ENCODE results near the gene UCP3. TPM values are rescaled to one million over a fixed set of nuclear protein-coding genes. Genes with fewer than 3 reads are reported as not detected.

Gene UCP3
- total RNA-seq, 1 donor from 2014 or later: 2.0 TPM

- H3K79me2 ChIP-seq (ENCODE audit: insufficient read depth, low read length): no peaks in the 10 kb centered on the region
- Mint-ChIP-seq H3K9me3 (ENCODE audit: unreplicated experiment) (no peaks in the 10 kb centered on the region), H3K4me3 (ENCODE audit: unreplicated experiment) (no peak overlapping the region), H3K27ac (ENCODE audit: unreplicated experiment) (no peak overlapping the region), H3K27me3 (ENCODE audit: low read depth, unreplicated experiment) (peaks cover 9% of the 10 kb centered on the region), H3K36me3 (ENCODE audit: low read depth, unreplicated experiment) (no peaks in the 10 kb centered on the region), H3K4me1 (ENCODE audit: low read depth, unreplicated experiment) (no peaks in the 10 kb centered on the region)
- no peaks in the 10 kb centered on the region for H4K20me1 ChIP-seq (ENCODE audit: insufficient read depth, low read length)
- H3K36me3 ChIP-seq (ENCODE audit: insufficient read depth, low read length): no peaks in the 10 kb centered on the region
- DNase-seq (ENCODE audit: low read depth) (no peak), FAIRE-seq (no peak)
- H3K9me3 ChIP-seq (ENCODE audit: insufficient read depth, low read depth, low read length): no peaks in the 10 kb centered on the region
- no peak for TF ChIP-seq CTCF (IDR thresholded peaks at IDR 0.05; ENCODE audit: insufficient read depth, low read depth, low read length)
- no peak for TF ChIP-seq EZH2 (IDR thresholded peaks at IDR 0.05; ENCODE audit: insufficient read depth, low read length)
- H3K27me3 ChIP-seq (ENCODE audit: insufficient read depth, low read length): no peaks in the 10 kb centered on the region
- H3K4me2 ChIP-seq (ENCODE audit: low read length): no peak overlapping the region
- no peak overlapping the region for H2AFZ ChIP-seq (ENCODE audit: low read depth, low read length)
- H3K9ac ChIP-seq (ENCODE audit: low read length): no peak overlapping the region
- H3K27ac ChIP-seq (ENCODE audit: low read depth, low read length): no peak overlapping the region
- H3K4me3 ChIP-seq (ENCODE audit: insufficient read depth, low read depth, low read length): no peak overlapping the region
- no peaks in the 10 kb centered on the region for H3K4me1 ChIP-seq (ENCODE audit: insufficient read depth, low read length)
Measured at GRCh38 chr11:73991471-73992006, 17.3 kb downstream of the UCP3 start.

GRCh38 chr11:73990730-73991129 lies 18.2 kb downstream of the UCP3 start:
- Mint-ChIP-seq H3K27ac (ENCODE audit: unreplicated experiment) (no peak overlapping the region), H3K36me3 (ENCODE audit: low read depth, unreplicated experiment) (no peaks in the 10 kb centered on the region), H3K4me1 (ENCODE audit: low read depth, unreplicated experiment) (no peaks in the 10 kb centered on the region), H3K27me3 (ENCODE audit: low read depth, unreplicated experiment) (peaks cover 9% of the 10 kb centered on the region), H3K4me3 (ENCODE audit: unreplicated experiment) (no peak overlapping the region), H3K9me3 (ENCODE audit: unreplicated experiment) (no peaks in the 10 kb centered on the region)
- Histone ChIP-seq H4K20me1 (ENCODE audit: insufficient read depth, low read length) (no peaks in the 10 kb centered on the region), H3K27ac (ENCODE audit: low read depth, low read length) (no peak overlapping the region), H3K9ac (ENCODE audit: low read length) (no peak overlapping the region), H2AFZ (ENCODE audit: low read depth, low read length) (no peak overlapping the region), H3K9me3 (ENCODE audit: insufficient read depth, low read depth, low read length) (no peaks in the 10 kb centered on the region), H3K27me3 (ENCODE audit: insufficient read depth, low read length) (no peaks in the 10 kb centered on the region), H3K79me2 (ENCODE audit: insufficient read depth, low read length) (no peaks in the 10 kb centered on the region), H3K4me1 (ENCODE audit: insufficient read depth, low read length) (no peaks in the 10 kb centered on the region), H3K4me3 (ENCODE audit: insufficient read depth, low read depth, low read length) (no peak overlapping the region), H3K4me2 (ENCODE audit: low read length) (no peak overlapping the region), H3K36me3 (ENCODE audit: insufficient read depth, low read length) (no peaks in the 10 kb centered on the region)
- TF ChIP-seq EZH2 (IDR thresholded peaks at IDR 0.05; ENCODE audit: insufficient read depth, low read length) (no peak), CTCF (IDR thresholded peaks at IDR 0.05; ENCODE audit: insufficient read depth, low read depth, low read length) (no peak)
- DNase-seq (ENCODE audit: low read depth): no peak
- FAIRE-seq: no peak

- no peak overlapping the region for H3K9ac ChIP-seq (ENCODE audit: low read length)
Measured at GRCh38 chr11:73989156-73989555, 19.7 kb downstream of the UCP3 start.

More at GRCh38 chr11:73989156-73989555, 19.7 kb downstream of the UCP3 start:
- H3K4me3 Mint-ChIP-seq (ENCODE audit: unreplicated experiment): no peak overlapping the region
- no peaks in the 10 kb centered on the region for H3K4me1 ChIP-seq (ENCODE audit: insufficient read depth, low read length)
- no peak overlapping the region for H3K4me2 ChIP-seq (ENCODE audit: low read length)
- H3K4me3 ChIP-seq (ENCODE audit: insufficient read depth, low read depth, low read length): no peak overlapping the region
- H3K27me3 ChIP-seq (ENCODE audit: insufficient read depth, low read length): no peaks in the 10 kb centered on the region
- H3K27ac Mint-ChIP-seq (ENCODE audit: unreplicated experiment): no peak overlapping the region
- no peak for DNase-seq (ENCODE audit: low read depth)
- H3K9me3 ChIP-seq (ENCODE audit: insufficient read depth, low read depth, low read length): no peaks in the 10 kb centered on the region
- H3K4me1 Mint-ChIP-seq (ENCODE audit: low read depth, unreplicated experiment): no peaks in the 10 kb centered on the region
- TF ChIP-seq EZH2 (IDR thresholded peaks at IDR 0.05; ENCODE audit: insufficient read depth, low read length): no peak
- no peak for TF ChIP-seq CTCF (IDR thresholded peaks at IDR 0.05; ENCODE audit: insufficient read depth, low read depth, low read length)
- no peak overlapping the region for H3K27ac ChIP-seq (ENCODE audit: low read depth, low read length)
- no peaks in the 10 kb centered on the region for H3K36me3 Mint-ChIP-seq (ENCODE audit: low read depth, unreplicated experiment)
- no peak overlapping the region for H2AFZ ChIP-seq (ENCODE audit: low read depth, low read length)
- no peaks in the 10 kb centered on the region for H4K20me1 ChIP-seq (ENCODE audit: insufficient read depth, low read length)
- no peaks in the 10 kb centered on the region for H3K36me3 ChIP-seq (ENCODE audit: insufficient read depth, low read length)
- no peaks in the 10 kb centered on the region for H3K9me3 Mint-ChIP-seq (ENCODE audit: unreplicated experiment)
- peaks cover 9% of the 10 kb centered on the region for H3K27me3 Mint-ChIP-seq (ENCODE audit: low read depth, unreplicated experiment)
- no peak for FAIRE-seq
- no peaks in the 10 kb centered on the region for H3K79me2 ChIP-seq (ENCODE audit: insufficient read depth, low read length)
